ENCODE data around the gene CNR2.
"Not testable (repeated sequence)": the region's sequence is repeated elsewhere in the genome, so short reads cannot be mapped to it uniquely, and the experiment has no call there.

Gene CNR2

DNA sequence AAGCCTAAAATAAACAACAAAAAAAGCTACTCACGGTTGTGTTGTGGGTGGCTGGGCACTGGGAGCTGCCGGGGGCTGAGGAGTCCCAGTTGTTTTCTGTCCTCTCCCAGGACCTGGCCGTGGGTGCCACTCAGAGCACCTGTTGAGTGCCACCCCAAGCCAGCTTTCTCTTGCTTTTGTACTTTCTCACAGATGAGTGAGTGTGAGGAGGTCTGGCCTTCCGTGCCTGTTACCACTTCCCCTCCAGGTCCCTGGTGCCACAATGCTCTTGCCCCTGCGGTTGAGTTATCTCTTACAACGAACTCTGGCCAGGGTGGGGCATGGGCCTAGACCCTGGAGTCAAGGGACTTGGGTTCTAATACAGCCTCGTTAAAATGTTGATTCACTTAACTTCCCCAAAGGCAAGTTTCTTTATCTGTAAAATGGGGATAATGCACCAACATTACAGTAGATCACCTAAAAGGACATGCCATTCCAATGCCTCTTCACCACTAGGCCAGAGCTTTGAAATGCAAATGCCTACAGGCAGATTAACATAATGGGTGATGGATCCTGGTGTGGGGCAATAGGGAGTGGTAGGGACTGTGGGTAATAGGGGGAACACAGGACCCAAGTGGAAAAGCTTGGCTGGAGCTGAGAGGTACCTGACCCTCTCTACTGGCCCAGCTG, at the start of gene CNR2:
TSS of gene CNR2 (minus strand) at position 151 of the 669 bp plus-strand sequence. CDS start 37,745 bp downstream, outside the sequence.
- DNase-seq: no peak

DNA sequence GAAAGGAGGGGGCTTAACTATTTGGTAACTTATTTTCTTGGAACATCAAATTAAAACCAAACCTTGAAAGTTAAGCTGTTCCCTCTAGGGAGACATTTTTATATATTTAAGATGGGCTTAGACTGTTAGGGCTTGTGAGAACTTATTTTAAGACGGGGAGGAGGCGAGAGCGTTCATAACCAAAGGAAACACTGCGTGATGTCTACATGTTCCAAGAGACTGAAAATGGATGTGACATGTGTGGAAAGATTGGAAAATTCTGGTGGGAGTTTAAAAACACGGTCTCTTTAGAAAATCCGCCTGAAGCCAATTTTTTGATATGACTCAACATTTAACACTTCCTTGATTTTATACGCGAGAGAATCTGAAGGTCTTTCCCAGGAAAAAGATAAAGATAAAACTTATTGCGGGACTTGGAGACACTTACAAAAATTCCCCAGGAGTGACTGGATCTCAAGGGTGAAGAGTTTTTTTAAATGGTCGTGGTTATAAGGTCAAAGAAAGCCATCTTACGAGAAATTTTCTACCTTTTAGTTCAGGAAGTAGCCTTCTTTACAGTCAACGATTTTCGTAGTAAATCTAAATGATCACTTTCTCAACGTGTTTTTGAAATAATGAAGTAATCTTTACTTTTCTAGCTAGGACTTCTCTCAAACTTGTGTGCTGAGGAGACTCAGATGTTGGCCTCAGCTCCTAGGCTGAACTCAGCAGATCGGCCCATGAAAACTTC, 47.3 kb upstream of the CNR2 start:
- no peak for DNase-seq

DNA sequence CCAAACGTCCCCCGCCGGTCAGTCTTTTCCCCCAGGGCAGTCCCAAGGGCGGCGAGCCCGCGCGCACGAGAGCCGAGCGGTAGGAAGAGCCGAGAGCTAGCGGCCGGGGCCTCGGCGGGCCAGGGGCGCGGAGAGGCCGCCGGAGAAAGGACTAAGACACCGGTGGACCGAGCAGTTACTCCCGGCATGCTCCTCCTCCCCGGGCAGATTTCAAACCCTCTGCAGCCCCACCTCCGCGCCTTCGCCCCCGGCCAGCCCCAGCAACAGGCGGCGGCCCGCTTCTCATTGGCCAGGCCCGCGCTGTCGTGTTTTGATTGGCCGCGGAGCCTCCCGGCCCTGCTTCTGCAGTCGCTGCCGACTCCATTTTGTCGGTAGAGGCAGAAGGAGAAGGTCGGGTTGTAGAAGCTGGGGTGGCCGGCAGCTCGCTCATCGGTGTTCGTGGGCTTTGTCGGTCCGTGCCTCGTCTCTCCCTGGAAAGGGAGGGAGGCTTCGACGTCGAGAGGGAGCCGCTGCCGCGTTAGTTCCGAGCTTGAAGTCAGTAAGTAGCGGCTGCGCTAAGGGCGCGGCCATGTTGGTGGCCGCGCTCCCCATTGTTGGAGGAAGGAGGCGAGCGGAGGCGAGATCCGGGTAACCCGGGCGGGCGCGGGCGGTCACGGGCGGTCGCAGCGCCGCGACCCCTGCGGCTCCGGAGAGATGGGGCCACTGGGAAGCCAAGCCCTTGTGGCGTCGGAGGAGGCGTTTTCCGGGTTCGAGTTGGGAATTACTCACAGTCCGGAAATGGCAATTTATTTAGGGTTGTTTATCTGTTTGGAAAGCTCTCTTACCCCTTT, 46.5 kb upstream of the CNR2 start, which contains the start of gene PNRC2:
TSS of gene PNRC2 (plus strand) at position 368 of the 830 bp plus-strand sequence. CDS start 1,630 bp downstream, outside the sequence.
- DNase-seq: peak; percentile 95

DNA sequence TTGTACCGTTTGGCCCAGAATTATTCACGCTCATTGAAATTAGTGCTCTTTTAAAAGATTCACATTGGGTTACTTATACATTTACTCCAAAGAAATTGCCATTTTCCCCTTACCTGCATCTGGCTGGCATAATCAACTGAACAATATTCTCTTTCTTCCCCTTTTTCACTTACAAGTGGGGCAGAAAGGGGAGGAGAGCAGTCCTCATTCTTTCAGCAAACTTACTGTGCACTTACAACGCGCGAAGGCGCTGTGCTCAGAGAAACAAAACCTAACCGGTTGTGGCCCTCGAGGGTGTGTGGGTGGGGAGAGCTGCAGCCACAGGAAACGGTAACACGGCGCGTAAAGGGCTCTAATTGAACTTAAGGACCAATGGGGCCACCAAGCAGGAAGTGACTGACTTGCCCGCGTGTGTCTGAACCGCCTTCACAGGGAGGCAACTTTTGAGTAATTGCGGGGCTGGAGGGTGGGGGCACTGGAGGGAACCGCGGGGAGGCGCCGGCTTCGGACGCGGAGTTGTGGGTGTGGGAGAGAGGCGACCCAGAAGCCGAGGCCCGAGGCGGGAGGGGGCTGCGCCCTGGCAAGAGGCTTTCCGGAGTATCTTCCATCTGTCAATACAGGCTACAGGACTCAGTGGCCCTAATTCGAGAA, 45.8 kb upstream of the CNR2 start:
- DNase-seq: peak; percentile 96

DNA sequence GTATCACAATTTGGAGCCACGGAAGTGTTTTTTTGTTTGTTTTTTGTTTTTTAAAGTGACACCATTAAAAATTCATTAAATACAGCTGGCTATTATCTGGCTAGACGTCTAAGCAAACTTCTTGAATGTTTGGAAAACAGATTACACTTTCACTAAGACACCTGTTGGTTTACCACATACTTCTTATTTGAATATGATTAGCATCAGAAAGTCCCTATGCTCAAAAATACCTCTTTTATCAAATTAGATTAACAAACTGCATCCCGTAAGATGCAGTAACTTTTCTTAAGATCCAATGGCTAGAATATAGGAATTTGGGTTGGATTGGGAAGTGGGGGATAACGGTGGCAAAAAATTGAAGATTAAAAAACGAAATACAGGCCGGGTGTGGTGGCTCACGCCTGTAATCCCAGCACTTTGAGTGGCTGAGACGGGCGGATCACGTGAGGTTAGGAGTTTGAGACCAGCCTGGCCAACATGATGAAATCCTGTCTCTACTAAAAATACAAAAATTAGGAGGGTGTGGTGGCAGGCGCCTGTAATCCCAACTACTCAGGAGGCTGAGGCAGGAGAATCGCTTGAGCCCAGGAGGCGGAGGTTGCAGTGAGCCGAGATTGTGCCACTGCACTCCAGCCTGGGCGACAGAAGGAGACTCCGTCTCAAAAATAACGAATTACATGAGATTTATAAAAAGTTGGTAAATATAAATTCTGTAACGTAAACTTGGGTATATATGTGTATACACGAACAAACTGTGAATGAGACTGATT, 45.1 kb upstream of the CNR2 start:
- not testable (repeated sequence) for DNase-seq

DNA sequence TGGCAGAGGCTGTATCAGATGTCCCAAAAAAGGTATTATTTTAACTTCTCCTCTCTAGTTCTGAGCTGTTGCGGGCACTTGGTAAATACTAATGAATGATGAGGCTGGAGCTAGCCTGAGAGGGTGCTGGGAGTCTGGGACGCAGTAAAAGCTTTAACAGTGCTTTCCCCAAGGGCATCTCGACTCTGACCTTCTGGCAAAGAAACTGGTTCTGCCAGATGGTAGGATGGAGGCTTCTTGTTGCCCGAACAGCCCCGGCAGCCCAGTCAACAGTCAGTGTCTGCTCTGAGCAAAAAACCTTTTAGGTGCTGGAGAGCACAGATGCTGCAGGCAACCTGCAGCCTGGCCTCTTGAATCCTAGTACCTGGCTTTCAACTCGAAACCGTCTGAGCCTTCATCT, 43.9 kb upstream of the CNR2 start:
- peak; percentile 87 for DNase-seq

DNA sequence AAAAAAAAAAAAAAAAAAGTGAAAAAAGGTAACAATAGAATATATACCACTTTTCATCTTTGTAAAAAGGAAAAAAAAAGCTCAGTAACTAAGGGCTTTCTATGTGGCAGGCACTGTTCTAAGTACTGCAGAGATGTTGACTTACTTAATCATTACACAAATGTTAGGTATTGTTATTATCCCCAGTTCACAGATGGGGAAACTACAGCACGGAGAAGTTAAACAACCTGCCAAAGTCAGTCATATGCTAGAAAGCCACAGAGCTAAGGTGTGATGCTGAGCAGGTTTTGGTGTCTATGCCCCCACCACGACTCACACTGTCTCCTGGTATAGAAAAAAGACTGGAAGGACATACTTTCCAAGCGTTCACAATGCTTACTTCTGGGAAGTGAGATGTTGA, 39.9 kb upstream of the CNR2 start:
- DNase-seq: peak; percentile 5

DNA sequence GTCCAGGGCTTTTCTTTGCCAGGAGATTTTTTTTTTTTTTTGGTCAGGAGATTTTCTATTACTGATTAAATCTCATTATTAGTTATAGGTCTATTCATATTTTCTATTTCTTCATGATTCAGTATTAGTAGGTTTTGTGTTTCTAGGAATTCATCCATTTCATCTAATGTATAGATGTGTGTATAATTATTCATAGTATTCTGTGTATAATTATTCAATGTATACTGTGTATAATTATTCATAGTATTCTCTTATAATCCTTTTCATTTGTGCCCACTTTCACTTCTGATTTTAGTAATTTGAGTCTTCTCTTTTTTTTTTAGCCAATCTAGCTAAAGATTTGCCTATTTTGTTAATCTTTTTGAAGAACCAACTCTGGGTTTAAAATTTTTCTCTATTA, 34.2 kb upstream of the CNR2 start:
- no peak for DNase-seq

DNA sequence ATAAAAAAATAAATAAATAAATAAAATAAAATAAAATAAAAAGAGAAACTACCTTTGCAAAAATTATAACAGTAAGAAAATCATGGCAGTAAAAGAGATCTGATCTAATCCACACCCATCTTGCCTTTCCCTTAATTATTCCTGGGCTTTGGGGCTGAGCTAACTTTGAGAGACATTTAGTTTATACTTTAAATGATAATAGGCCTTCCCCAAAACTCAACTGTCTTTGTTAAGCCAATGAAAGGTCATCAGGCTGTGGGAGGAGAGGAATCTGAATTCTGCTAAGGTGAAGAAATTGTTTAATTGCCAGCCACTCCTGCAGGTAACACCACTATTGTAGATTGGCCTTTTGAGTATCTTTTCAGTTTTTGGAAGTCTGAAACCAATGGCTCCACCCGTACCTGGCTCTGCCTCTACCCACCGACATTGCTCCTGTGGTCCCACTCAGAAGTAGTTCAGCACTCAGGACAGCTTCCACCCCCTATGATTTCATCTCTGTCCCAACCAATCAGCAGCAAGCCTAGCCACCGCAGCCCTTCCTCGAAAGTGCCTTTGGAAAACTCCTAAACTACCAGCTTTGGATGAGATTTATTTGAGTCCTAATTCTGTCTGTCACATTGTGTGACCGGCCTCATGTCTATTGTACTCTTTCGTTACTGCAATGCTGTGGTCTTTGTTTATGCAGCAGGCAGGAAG, 23.5 kb upstream of the CNR2 start:
- no peak for DNase-seq

DNA sequence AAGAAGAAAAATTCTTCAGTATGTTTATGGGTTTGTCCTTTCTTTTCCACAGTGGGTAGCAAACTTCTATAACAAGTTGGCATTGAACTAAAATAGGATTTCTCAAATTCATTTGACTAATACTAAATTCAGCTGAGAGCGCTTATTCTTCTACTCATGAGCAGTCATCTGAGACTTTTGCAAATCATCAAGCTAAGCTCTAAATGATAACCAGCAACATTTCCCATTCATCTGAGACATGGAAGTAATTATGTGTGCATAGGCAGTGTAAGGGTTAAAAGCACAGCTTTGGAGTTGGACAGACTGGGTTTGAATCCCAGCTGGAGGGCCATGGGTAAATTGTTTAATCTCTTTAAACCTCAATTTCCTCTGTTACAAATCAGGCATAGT, 18.3 kb upstream of the CNR2 start:
- DNase-seq: no peak

DNA sequence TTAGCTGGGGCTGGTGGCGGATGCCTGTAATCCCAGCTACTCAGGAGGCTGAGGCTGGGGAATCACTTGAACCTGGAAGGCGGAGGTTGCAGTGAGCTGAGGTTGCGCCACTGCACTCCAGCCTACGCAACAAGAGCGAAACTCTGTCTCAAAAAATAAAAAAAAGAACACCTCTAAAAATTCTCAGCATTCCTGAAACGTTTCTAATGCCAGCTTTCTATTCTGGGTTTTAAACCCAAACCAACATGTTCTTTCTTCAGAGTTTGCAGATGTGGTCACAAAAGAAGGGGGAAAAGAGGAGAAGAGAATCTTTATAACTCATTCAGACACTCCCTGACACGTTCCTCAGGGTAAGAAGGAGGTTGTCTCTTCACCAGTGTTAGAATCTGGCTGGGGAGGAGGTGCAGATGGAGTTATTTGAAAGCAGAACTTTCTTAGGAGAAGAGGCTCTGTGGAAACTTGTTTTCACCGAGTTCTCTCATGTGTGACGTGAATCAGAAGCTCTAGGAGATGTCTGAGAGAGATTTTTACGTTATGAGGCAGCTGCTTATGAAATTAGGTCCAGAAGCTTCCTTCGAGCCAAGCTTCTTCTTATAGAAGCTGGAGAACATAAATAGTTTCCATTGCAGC, 17.8 kb upstream of the CNR2 start:
- DNase-seq: no peak

DNA sequence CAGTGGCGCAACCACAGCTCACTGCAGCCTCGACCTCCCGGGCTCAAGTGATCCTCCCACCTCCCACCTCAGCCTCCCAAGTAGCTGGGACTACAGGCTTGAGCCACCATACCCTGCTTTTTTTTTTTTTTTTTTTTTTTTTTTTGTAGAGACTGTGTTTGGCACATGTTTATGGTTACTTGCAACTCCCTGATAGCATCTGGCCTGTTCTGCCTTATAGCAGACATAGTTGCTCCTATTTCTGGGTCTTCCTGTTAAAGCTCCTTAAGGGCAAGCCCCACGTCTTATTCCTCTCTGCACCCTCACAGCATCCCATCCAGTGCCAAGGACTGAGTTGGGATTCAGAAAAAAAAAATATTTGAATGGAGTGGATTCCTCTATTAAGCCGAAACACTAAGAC, 17.1 kb upstream of the CNR2 start:
- DNase-seq: no peak

DNA sequence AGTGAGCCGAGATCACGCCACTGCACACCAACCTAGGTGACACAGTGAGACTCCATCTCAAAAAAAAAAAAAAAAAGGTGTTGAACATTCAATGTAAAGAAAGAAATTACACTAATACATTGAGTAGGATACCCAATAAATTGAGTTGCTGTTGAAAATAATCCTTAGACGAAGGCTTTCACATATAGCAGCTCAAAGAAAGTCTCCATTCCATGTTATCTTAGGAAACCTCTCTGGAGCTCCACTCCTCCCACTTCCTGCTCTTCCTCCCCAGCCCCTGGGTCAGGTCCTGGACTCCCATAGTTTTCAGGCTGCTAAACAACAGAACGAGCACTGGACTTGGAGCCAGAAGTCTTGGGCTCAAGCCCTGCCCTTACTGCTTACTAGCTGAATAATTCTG, 15.6 kb upstream of the CNR2 start:
- no peak for DNase-seq

DNA sequence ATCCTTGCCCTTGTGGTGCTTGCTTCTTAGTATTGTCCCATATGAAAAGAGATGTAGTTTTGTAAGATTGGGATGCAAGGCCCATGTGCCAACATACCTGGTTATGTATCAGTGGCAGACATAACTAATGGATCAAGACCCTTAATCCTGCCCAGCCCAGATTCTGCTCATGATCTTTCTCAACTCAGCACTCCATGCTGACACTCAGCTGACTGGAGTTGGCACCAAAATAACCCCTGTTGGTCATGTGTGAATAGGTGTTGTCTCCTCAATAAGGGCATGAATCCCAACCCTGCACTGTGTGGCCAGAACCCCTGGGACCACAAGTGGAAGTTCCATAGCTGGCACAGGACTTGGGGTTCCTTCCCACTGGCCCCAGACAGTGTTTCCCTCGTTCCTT, 13.9 kb upstream of the CNR2 start:
- DNase-seq: no peak

DNA sequence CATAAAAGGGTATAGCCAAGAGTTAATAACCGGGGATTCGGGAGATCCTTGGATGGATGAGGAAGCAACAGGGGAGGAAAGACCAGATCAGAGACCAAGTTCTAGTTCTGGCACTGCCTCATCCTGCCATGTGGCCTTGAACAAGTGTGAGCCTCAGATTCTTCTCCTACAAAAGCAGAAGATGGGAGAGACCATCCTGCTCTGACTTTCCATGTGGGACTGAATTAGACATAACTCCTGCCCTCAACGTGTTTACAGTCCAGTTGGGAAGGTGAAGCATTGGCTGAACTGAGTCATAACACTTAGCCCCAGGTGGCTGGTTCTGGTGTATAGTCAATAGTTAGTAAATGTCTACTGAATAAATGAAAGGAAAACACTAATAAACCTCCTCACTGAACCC, 12.1 kb upstream of the CNR2 start:
- no peak for DNase-seq

DNA sequence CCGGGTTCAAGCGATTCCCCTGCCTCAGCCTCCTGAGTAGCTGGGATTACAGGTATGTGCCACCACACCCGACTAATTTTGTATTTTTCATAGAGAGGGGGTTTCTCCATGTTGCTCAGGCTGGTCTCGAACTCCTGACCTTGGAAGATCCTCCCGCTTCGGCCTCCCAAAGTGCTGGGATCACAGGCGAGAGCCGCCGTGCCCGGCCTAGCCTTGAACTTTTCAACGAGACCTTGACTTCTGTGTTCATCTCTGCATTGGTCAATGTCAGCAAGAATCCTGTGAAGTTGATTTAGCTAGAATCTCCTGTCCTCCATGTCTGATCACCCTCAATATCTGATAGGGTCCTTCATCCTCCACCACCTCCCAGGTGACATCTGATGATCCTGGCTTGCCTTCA, 11.4 kb upstream of the CNR2 start:
- no peak for DNase-seq

DNA sequence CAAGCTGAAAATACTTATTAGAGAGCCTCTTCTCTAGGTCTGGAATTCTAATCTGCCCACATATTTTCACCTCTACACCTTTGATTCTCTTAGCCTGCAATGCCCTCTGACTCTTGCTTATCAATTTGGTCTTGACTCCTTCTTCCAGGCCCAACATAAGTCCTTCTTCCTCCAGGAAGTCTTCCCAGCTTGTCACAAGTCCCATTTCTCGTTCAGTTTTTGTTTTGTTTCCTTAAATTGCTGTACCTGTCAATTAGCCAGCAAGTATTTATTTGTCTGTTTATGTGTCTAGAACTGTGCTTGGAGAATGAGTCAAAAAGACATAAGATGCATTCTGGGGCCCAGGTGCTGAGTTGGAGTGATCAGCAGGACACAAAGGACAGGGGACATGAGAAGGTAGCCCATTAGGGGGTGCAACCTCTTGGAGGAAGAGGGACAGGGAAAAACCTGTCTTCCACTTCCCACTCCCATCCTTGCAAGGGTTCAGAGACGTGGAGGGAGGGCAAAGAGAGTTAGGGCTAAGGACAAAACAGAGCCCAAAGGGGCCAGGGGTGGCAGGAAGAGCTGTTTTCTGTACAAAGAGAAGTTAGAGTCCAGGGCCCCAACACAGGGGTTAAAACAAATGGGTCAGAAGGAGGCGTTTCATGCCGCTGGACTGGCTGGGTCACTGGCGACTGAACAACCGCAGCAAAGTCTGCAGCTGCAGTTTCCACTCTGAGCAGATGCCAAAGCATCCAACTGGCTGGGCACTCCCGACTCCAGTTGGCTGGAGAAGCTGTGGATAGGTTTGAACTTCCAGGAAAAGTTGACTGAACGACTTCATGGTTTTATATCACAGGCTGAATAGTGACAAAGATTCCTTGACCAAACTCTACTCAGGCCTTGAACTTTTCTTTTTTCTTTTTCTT, 10.7 kb upstream of the CNR2 start:
- no peak for DNase-seq

DNA sequence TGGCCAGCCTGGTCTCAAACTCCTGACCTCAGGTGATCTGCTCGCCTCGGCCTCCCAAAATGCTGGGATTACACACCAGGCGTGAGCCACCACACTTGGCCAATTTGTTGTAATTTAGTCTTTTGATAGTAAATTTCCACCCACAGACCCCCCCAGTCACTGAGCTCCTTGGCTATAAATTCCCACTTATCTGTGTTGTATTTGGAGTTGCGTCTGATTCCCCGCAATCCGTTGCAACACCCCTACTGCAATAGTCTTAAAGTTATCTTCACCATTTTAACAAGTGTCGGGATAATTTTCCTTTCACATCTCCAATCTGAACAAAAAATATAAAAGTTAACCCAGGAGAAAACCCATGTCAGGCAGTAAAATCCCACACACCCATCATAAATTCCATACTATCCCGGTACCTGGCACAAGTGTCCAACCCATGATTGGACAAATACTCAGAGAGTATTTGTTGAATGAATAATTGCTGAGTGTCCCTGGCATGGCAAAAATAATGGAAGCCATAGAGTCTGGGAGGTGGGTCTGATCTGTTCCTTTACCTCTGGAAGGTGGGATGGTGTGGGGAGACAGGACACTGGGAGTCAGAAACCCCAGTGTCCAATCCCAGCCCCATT, 9.3 kb upstream of the CNR2 start:
- DNase-seq: no peak
